B cell (primary cell): ENCODE results near the gene MID1. TPM values are rescaled to one million over a fixed set of nuclear protein-coding genes. Genes with fewer than 3 reads are reported as not detected.

Experiments
- ATAC-seq: fragments of 200-7000 bp; cut with Tn5 transposase; one replicate; pipeline ENCODE4 v1.10.0; 2021; ENCODE audit warnings: low read depth, mild to moderate bottlenecking, moderate number of reproducible peaks, moderate library complexity
- CTCF ChIA-PET: fragments of 350-600 bp; sonication (Branson Sonifier 250); formaldehyde crosslinking; loops from one replicate; lab custom pipeline; 2021; ENCODE audit warnings: antibody characterized with exemption, inconsistent platforms; lab: Charles Lee
- POLR2A ChIA-PET: fragments of 350-600 bp; sonication (Branson Sonifier 250); formaldehyde crosslinking; loops from one replicate; lab custom pipeline; 2021; ENCODE audit warnings: antibody characterized with exemption; lab: Charles Lee
- DNase-seq: peaks from one replicate; pipeline ENCODE4 v3.0.0; 2013
- H2AFZ ChIP-seq: 2 replicates; pipeline ENCODE4 v1.6.1; 2012; ENCODE audit warnings: mild to moderate bottlenecking, low read depth, low read length; ENCODE audit not compliant: insufficient read depth, poor library complexity, severe bottlenecking
- H3K27ac ChIP-seq, 2 donors: 1 replicate in 1 of 2; 2 replicates in 1 of 2; pipeline ENCODE4 v1.5.1; 2012 to 2013; ENCODE audit warnings: low read length in 2 of 2, mild to moderate bottlenecking in 2 of 2, moderate library complexity in 1 of 2
- H3K27me3 ChIP-seq, 4 experiments: fragments of 200-600 bp in 1 of 4; sonication (generic) in 1 of 4; replicated peaks in 1 of 4; 1 replicate in 2 of 4; 2 replicates in 2 of 4; pipeline versions ENCODE4 v1.6.1 to v1.7.0; 2013 to 2016; ENCODE audit warnings: low read length in 3 of 4, mild to moderate bottlenecking in 2 of 4, mixed read lengths in 1 of 4, moderate library complexity in 1 of 4; ENCODE audit not compliant: insufficient read depth in 4 of 4, control insufficient read depth in 3 of 4; ENCODE audit errors: control extremely low read depth in 1 of 4
- H3K36me3 ChIP-seq, 2 experiments: replicated peaks in 1 of 2; 1 replicate in 1 of 2; 2 replicates in 1 of 2; pipeline versions ENCODE4 v1.6.1 to v1.7.1; 2013; ENCODE audit warnings: low read length in 1 of 2; ENCODE audit not compliant: insufficient read depth in 2 of 2, control insufficient read depth in 1 of 2; ENCODE audit errors: control extremely low read depth in 1 of 2, extremely low read depth in 1 of 2
- H3K4me1 ChIP-seq, 2 donors: fragments of 200-600 bp in 1 of 2; sonication (generic) in 1 of 2; 1 replicate in 1 of 2; 2 replicates in 1 of 2; pipeline versions ENCODE4 v1.5.1 to v1.6.1; 2013 to 2017; ENCODE audit warnings: low read length in 2 of 2; ENCODE audit not compliant: control insufficient read depth in 2 of 2, insufficient read depth in 2 of 2
- H3K4me2 ChIP-seq: replicated peaks from 2 replicates; pipeline ENCODE3; 2012; ENCODE audit warnings: mild to moderate bottlenecking, low read depth, low read length; ENCODE audit not compliant: poor library complexity, severe bottlenecking
- H3K4me3 ChIP-seq, 5 experiments: fragments of 200-600 bp in 1 of 5; sonication (generic) in 1 of 5; 1 replicate in 3 of 5; 2 replicates in 2 of 5; pipeline versions ENCODE4 v1.5.1 to v1.7.0; 2011 to 2016; ENCODE audit warnings: low read length in 4 of 5, mild to moderate bottlenecking in 4 of 5, low read depth in 2 of 5, control low read depth in 1 of 5, moderate library complexity in 1 of 5; ENCODE audit not compliant: insufficient read depth in 1 of 5; ENCODE audit errors: control extremely low read depth in 1 of 5, extremely low read depth in 1 of 5
- H3K79me2 ChIP-seq: fragments of 200-600 bp; sonication (generic); one replicate; pipeline ENCODE4 v1.6.0; 2016; ENCODE audit warnings: low read length; ENCODE audit not compliant: control insufficient read depth, insufficient read depth
- H3K9ac ChIP-seq: fragments of 200-600 bp; sonication (generic); 2 replicates; pipeline ENCODE4 v1.6.1; 2017; ENCODE audit warnings: mild to moderate bottlenecking, low read length, moderate library complexity
- H3K9me3 ChIP-seq, 3 donors: one replicate each; pipeline versions ENCODE4 v1.6.1 to v1.7.1; 2013; ENCODE audit warnings: low read length in 2 of 3; ENCODE audit not compliant: control insufficient read depth in 2 of 3, insufficient read depth in 1 of 3; ENCODE audit errors: control extremely low read depth in 1 of 3
- H4K20me1 ChIP-seq: 2 replicates; pipeline ENCODE4 v1.6.0; 2012; ENCODE audit warnings: mild to moderate bottlenecking, low read length; ENCODE audit not compliant: insufficient read depth, control insufficient read depth, poor library complexity, severe bottlenecking
- H3K27ac Mint-ChIP-seq: one replicate; pipeline ENCODE4 v1.8.0; 2021; ENCODE audit warnings: mixed read lengths
- H3K27me3 Mint-ChIP-seq: one replicate; pipeline ENCODE4 v1.8.0; 2021; ENCODE audit warnings: mixed read lengths
- H3K4me1 Mint-ChIP-seq: one replicate; pipeline ENCODE4 v1.8.0; 2021; ENCODE audit warnings: mixed read lengths
- H3K4me3 Mint-ChIP-seq: one replicate; pipeline ENCODE4 v1.8.0; 2021; ENCODE audit warnings: mixed read lengths
- H3K9me3 Mint-ChIP-seq: one replicate; pipeline ENCODE4 v1.8.0; 2022; ENCODE audit warnings: mixed read lengths; ENCODE audit not compliant: insufficient read depth
- CTCF ChIP-seq: fragments of 200-600 bp; IDR thresholded peaks from one replicate; pipeline ENCODE4 v1.8.0; 2022; ENCODE audit warnings: antibody characterized with exemption, mild to moderate bottlenecking
- EZH2 ChIP-seq: IDR thresholded peaks from 2 replicates; pipeline ENCODE4 v1.6.1; 2012; ENCODE audit warnings: borderline replicate concordance, low read depth, mild to moderate bottlenecking, moderate library complexity, low read length; ENCODE audit not compliant: insufficient read depth, poor library complexity, severe bottlenecking
- WGBS: methylation state at CpG from one replicate; pipeline ENCODE4 v1.1.5; 2013; ENCODE audit warnings: missing lambda C conversion rate; ENCODE audit not compliant: insufficient coverage; 5-methylcytosine and 5-hydroxymethylcytosine counted together
- intact Hi-C: fragments of 100-400 bp; cut with micrococcal nuclease; formaldehyde crosslinking; loops from one replicate; pipeline ENCODE4 v1.10.0; 2022
- polyA plus RNA-seq: library from polyadenylated mRNA; depleted of rRNA; stranded (reverse); fragments of >200 nt; gene quantifications from 2 replicates; pipeline ENCODE4 v1.2.3, GENCODE V29; 2012
- total RNA-seq, 2 donors: library from RNA; stranded (reverse); fragments of 120-200 nt in 1 of 2; gene quantifications; 1 replicate in 1 of 2; 2 replicates in 1 of 2; pipeline versions ENCODE4 v1.2.3 to v1.2.4, GENCODE V29; 2013 to 2022

The MID1 gene
- total and polyA plus RNA-seq, 2 donors (not counting 1 experiment from before 2014, with no cell fraction given) = 0.15 to 0.44 TPM

GRCh38 chrX:10534611-10535010 lies 85.8 kb downstream of the MID1 start:
- ChIA-PET CTCF (no interaction called here), POLR2A (no interaction called here)
- Histone ChIP-seq H3K9me3 (no peaks in the 10 kb centered on the region), H3K4me3 (no peak overlapping the region), H2AFZ (no peak overlapping the region), H3K27me3 (no peaks in the 10 kb centered on the region), H3K27ac (no peak overlapping the region), H3K4me1 (no peaks in the 10 kb centered on the region), H3K4me2 (no peak overlapping the region), H4K20me1 (no peaks in the 10 kb centered on the region), H3K9ac (no peak overlapping the region), H3K79me2 (no peaks in the 10 kb centered on the region), H3K36me3 (no peaks in the 10 kb centered on the region)
- ATAC-seq = no peak
- TF ChIP-seq EZH2 (no peak), CTCF (no peak)
- WGBS = no CpG with 5 or more reads among the region's 2 CpGs
- H3K27me3 Mint-ChIP-seq = no peaks in the 10 kb centered on the region
- no peaks in the 10 kb centered on the region for H3K9me3 Mint-ChIP-seq
- no peaks in the 10 kb centered on the region for H3K4me1 Mint-ChIP-seq
- intact Hi-C loops = no loop called here
- H3K27ac Mint-ChIP-seq = no peak overlapping the region
- DNase-seq = no peak
- no peak overlapping the region for H3K4me3 Mint-ChIP-seq

- Mint-ChIP-seq H3K9me3 (no peaks in the 10 kb centered on the region), H3K27me3 (peaks cover 5% of the 10 kb centered on the region), H3K4me1 (no peaks in the 10 kb centered on the region), H3K27ac (no peak overlapping the region), H3K4me3 (no peak overlapping the region)
- H3K9me3 ChIP-seq = no peaks in the 10 kb centered on the region
- no peaks in the 10 kb centered on the region for H3K79me2 ChIP-seq
- intact Hi-C loops = no loop called here
- no peaks in the 10 kb centered on the region for H4K20me1 ChIP-seq
- CTCF ChIA-PET = no interaction called here
- H3K36me3 ChIP-seq = no peaks in the 10 kb centered on the region
- POLR2A ChIA-PET = no interaction called here
- no peaks in the 10 kb centered on the region for H3K27me3 ChIP-seq
- no peak overlapping the region for H3K27ac ChIP-seq
- ATAC-seq = no peak
- no peak overlapping the region for H3K4me3 ChIP-seq
- no peak overlapping the region for H3K4me2 ChIP-seq
- H3K4me1 ChIP-seq = no peaks in the 10 kb centered on the region
- DNase-seq = no peak
- WGBS = no CpG with 5 or more reads among the region's 1 CpG
- no peak overlapping the region for H2AFZ ChIP-seq
- no peak overlapping the region for H3K9ac ChIP-seq
- no peak for TF ChIP-seq EZH2
- TF ChIP-seq CTCF = no peak
Measured at GRCh38 chrX:10533696-10534365, 86.6 kb downstream of the MID1 start.
